Prostate gland (tissue), 2 donors: ENCODE results near the gene ZNF835. TPM values are rescaled to one million over a fixed set of nuclear protein-coding genes. Genes with fewer than 3 reads are reported as not detected.

ENCODE experiments used
- DNase-seq: peaks from one replicate; pipeline ENCODE4 v3.0.0-alpha.2; 2019; ENCODE audit warnings: low spot score
- H3K27ac ChIP-seq, 2 donors: fragments of 200-600 bp; sonication (generic); 2 replicates each; pipeline ENCODE4 v1.5.1; 2017 to 2019
- H3K27me3 ChIP-seq: fragments of 200-600 bp; sonication (generic); replicated peaks from 2 replicates; pipeline ENCODE4 v1.5.1; 2019; ENCODE audit not compliant: insufficient read depth
- H3K36me3 ChIP-seq, 2 donors: fragments of 200-600 bp; sonication (generic); 1 replicate in 1 of 2; 2 replicates in 1 of 2; pipeline versions ENCODE4 v1.5.1 to v1.8.1; 2017 to 2019
- H3K4me1 ChIP-seq: fragments of 200-600 bp; sonication (generic); replicated peaks from 2 replicates; pipeline ENCODE4 v1.5.1; 2019
- H3K4me3 ChIP-seq, 2 donors: fragments of 200-600 bp; sonication (generic); 2 replicates each; pipeline ENCODE4 v1.5.1; 2017 to 2019
- H3K9me3 ChIP-seq: fragments of 200-600 bp; sonication (generic); 2 replicates; pipeline ENCODE4 v1.5.1; 2017
- CTCF ChIP-seq, 4 experiments: fragments of 200-600 bp in 2 of 4; fragments of 450-650 bp in 2 of 4; sonication (generic) in 2 of 4; IDR thresholded peaks; 1 replicate in 3 of 4; 2 replicates in 1 of 4; pipeline ENCODE4 v1.5.1; 2016 to 2019; ENCODE audit warnings: antibody characterized with exemption in 4 of 4, mild to moderate bottlenecking in 2 of 4, moderate library complexity in 2 of 4
- POLR2A ChIP-seq: fragments of 450-650 bp; IDR thresholded peaks from one replicate; pipeline ENCODE4 v1.6.1; 2016; ENCODE audit warnings: antibody characterized with exemption, mild to moderate bottlenecking
- POLR2AphosphoS5 ChIP-seq: sonication (generic); formaldehyde crosslinking; IDR thresholded peaks from one replicate; pipeline ENCODE4 v1.6.1; 2017; ENCODE audit warnings: antibody characterized with exemption
- WGBS: methylation state at CpG from one replicate; pipeline ENCODE4 v1.1.5; 2018; 5-methylcytosine and 5-hydroxymethylcytosine counted together
- intact Hi-C: fragments of 100-400 bp; cut with DNase I; formaldehyde crosslinking; loops from one replicate; pipeline ENCODE4 v1.14.2; 2022
- total RNA-seq, 2 donors: library from RNA; depleted of rRNA; stranded (reverse); fragments of >200 nt; gene quantifications; one replicate each; pipeline ENCODE4 v1.1.0, GENCODE V29; 2016

ZNF835 gene
- total RNA-seq, 2 donors from 2014 or later, result 2.5 to 4.5 TPM

- DNase-seq, result no peak
- Histone ChIP-seq H3K27me3 (no peaks in the 10 kb centered on the region), H3K4me1 (no peaks in the 10 kb centered on the region), H3K4me3 (peak overlapping the region; percentile 39 to 40), H3K36me3 (no peaks in the 10 kb centered on the region), H3K9me3 (no peaks in the 10 kb centered on the region), H3K27ac (no peak overlapping the region)
- intact Hi-C loops, result no loop called here
- TF ChIP-seq CTCF (IDR thresholded peaks at IDR 0.05) (no peak), POLR2A (no peak), POLR2AphosphoS5 (no peak)
- 15% methylated on average over 35 of the region's 35 CpGs for WGBS
Observed at GRCh38 chr19:56670961-56671612, 470 bp downstream of the ZNF835 start.

- intact Hi-C loops, result no loop called here
- 76% methylated on average over 16 of the region's 17 CpGs for WGBS
Observed at GRCh38 chr19:56670401-56670960, 1.1 kb downstream of the ZNF835 start.

GRCh38 chr19:56668676-56669075 is 2.9 kb downstream of the ZNF835 start:
- Histone ChIP-seq H3K4me1 (no peaks in the 10 kb centered on the region), H3K27ac (no peak overlapping the region), H3K9me3 (no peaks in the 10 kb centered on the region), H3K36me3 (no peaks in the 10 kb centered on the region), H3K4me3 (no peak overlapping the region), H3K27me3 (no peaks in the 10 kb centered on the region)
- 82% methylated on average over 9 of the region's 9 CpGs for WGBS
- no peak for DNase-seq
- intact Hi-C loops, result no loop called here
- TF ChIP-seq POLR2AphosphoS5 (no peak), POLR2A (no peak), CTCF (IDR thresholded peaks at IDR 0.05) (no peak)

More at GRCh38 chr19:56670401-56670960, 1.1 kb downstream of the ZNF835 start:
- DNase-seq, result no peak
- Histone ChIP-seq H3K36me3 (no peaks in the 10 kb centered on the region), H3K4me3 (peak overlapping the region in 1 of 2 donors; percentile 40), H3K27ac (no peak overlapping the region), H3K9me3 (no peaks in the 10 kb centered on the region), H3K27me3 (no peaks in the 10 kb centered on the region), H3K4me1 (no peaks in the 10 kb centered on the region)
- TF ChIP-seq CTCF (IDR thresholded peaks at IDR 0.05) (no peak), POLR2A (no peak), POLR2AphosphoS5 (no peak)

GRCh38 chr19:56667311-56667870 is 4.2 kb downstream of the ZNF835 start:
- no peaks in the 10 kb centered on the region for H3K36me3 ChIP-seq
- no peak for TF ChIP-seq CTCF (IDR thresholded peaks at IDR 0.05)
- no peak for TF ChIP-seq POLR2A
- TF ChIP-seq POLR2AphosphoS5, result no peak
- DNase-seq, result no peak
- intact Hi-C loops, result no loop called here
- H3K4me1 ChIP-seq, result no peaks in the 10 kb centered on the region
- no peak overlapping the region for H3K4me3 ChIP-seq
- no peaks in the 10 kb centered on the region for H3K27me3 ChIP-seq
- no peaks in the 10 kb centered on the region for H3K9me3 ChIP-seq
- 75% methylated on average over 6 of the region's 6 CpGs for WGBS
- no peak overlapping the region for H3K27ac ChIP-seq

- no peak overlapping the region for H3K27ac ChIP-seq
- H3K4me3 ChIP-seq, result no peak overlapping the region
- no peak for DNase-seq
- intact Hi-C loops, result no loop called here
- no peaks in the 10 kb centered on the region for H3K36me3 ChIP-seq
- H3K4me1 ChIP-seq, result no peaks in the 10 kb centered on the region
- no peak for TF ChIP-seq POLR2A
- no peak for TF ChIP-seq CTCF (IDR thresholded peaks at IDR 0.05)
- TF ChIP-seq POLR2AphosphoS5, result no peak
- no peaks in the 10 kb centered on the region for H3K27me3 ChIP-seq
- 91% methylated on average over 43 of the region's 43 CpGs for WGBS
- H3K9me3 ChIP-seq, result no peaks in the 10 kb centered on the region
Observed at GRCh38 chr19:56664511-56664910, 7.0 kb downstream of the ZNF835 start.
